PC-3 (cell line): Measurements from ENCODE around the gene UBE2S.

Experiments used
- EZH2 ChIP-seq: fragments of 300-600 bp; sonication (generic); IDR thresholded peaks from one replicate; pipeline ENCODE4 v1.6.1; 2017; ENCODE audit warnings: antibody characterized with exemption, mild to moderate bottlenecking, low read length; ENCODE audit not compliant: unreplicated experiment
- EZH2phosphoT487 ChIP-seq: fragments of 300-600 bp; sonication (generic); IDR thresholded peaks from 2 replicates; pipeline ENCODE4 v1.6.1; 2018; ENCODE audit warnings: mild to moderate bottlenecking, antibody characterized with exemption, low read length, borderline replicate concordance
- TF ChIP-seq, protein P1 (sequence below): fragments of 300-600 bp; sonication (generic); conservative IDR thresholded peaks from 2 replicates; pipeline ENCODE4 v1.5.1; 2017; ENCODE audit warnings: antibody characterized with exemption, low read depth, mild to moderate bottlenecking, low read length

GRCh38 chr19:55407800-55408532 is 378 bp upstream of the UBE2S start:
- no peak for TF ChIP-seq EZH2
- TF ChIP-seq, protein P1, sequence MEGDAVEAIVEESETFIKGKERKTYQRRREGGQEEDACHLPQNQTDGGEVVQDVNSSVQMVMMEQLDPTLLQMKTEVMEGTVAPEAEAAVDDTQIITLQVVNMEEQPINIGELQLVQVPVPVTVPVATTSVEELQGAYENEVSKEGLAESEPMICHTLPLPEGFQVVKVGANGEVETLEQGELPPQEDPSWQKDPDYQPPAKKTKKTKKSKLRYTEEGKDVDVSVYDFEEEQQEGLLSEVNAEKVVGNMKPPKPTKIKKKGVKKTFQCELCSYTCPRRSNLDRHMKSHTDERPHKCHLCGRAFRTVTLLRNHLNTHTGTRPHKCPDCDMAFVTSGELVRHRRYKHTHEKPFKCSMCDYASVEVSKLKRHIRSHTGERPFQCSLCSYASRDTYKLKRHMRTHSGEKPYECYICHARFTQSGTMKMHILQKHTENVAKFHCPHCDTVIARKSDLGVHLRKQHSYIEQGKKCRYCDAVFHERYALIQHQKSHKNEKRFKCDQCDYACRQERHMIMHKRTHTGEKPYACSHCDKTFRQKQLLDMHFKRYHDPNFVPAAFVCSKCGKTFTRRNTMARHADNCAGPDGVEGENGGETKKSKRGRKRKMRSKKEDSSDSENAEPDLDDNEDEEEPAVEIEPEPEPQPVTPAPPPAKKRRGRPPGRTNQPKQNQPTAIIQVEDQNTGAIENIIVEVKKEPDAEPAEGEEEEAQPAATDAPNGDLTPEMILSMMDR, result no peak
- TF ChIP-seq EZH2phosphoT487, result no peak
